Stimulated activated effector memory CD8-positive, alpha-beta T cell treated with anti-CD3 and anti-CD28 coated beads, Interleukin-12 subunit alpha, Interleukin-12 subunit beta, amount 100 ng/mL, for 72 hours (primary cell): ENCODE results near the gene TMIGD3.
A peak's percentile ranks its signal among the peaks of the same experiment; 100 is the strongest.

Source experiments
- ATAC-seq: fragments of 150-1000 bp; cut with Tn5 transposase; 2 replicates; pipeline ENCODE4 v1.10.0; 2021
- DNase-seq, 2 donors: peaks; one replicate each; pipeline ENCODE4 v3.0.0; 2021 to 2022; ENCODE audit warnings: low spot score in 2 of 2
- H3K27ac Mint-ChIP-seq: one replicate; pipeline ENCODE4 v1.8.0; 2022; ENCODE audit warnings: mild to moderate bottlenecking, mixed read lengths
- H3K36me3 Mint-ChIP-seq: one replicate; pipeline ENCODE4 v1.8.0; 2022; ENCODE audit warnings: mild to moderate bottlenecking, mixed read lengths
- H3K4me1 Mint-ChIP-seq: one replicate; pipeline ENCODE4 v1.8.0; 2022; ENCODE audit warnings: mixed read lengths
- H3K4me3 Mint-ChIP-seq: one replicate; pipeline ENCODE4 v1.8.0; 2022; ENCODE audit warnings: mild to moderate bottlenecking, mixed read lengths
- H3K9me3 Mint-ChIP-seq: one replicate; pipeline ENCODE4 v1.8.0; 2022; ENCODE audit warnings: mixed read lengths

The TMIGD3 gene

GRCh38 chr1:111513410-111514020 is 10.1 kb upstream of the TMIGD3 start:
- H3K4me3 Mint-ChIP-seq, result no peak overlapping the region
- H3K4me1 Mint-ChIP-seq, result peaks cover 52% of the 10 kb centered on the region
- no peak for ATAC-seq
- DNase-seq, result no peak
- no peaks in the 10 kb centered on the region for H3K9me3 Mint-ChIP-seq
- H3K27ac Mint-ChIP-seq, result no peak overlapping the region
- H3K36me3 Mint-ChIP-seq, result no peaks in the 10 kb centered on the region

- peaks cover 58% of the 10 kb centered on the region for H3K4me1 Mint-ChIP-seq
- H3K9me3 Mint-ChIP-seq, result no peaks in the 10 kb centered on the region
- H3K4me3 Mint-ChIP-seq, result no peak overlapping the region
- DNase-seq, result no peak
- no peak for ATAC-seq
- H3K27ac Mint-ChIP-seq, result no peak overlapping the region
- no peaks in the 10 kb centered on the region for H3K36me3 Mint-ChIP-seq
Measured at GRCh38 chr1:111512931-111513330, 9.5 kb upstream of the TMIGD3 start.

DNA sequence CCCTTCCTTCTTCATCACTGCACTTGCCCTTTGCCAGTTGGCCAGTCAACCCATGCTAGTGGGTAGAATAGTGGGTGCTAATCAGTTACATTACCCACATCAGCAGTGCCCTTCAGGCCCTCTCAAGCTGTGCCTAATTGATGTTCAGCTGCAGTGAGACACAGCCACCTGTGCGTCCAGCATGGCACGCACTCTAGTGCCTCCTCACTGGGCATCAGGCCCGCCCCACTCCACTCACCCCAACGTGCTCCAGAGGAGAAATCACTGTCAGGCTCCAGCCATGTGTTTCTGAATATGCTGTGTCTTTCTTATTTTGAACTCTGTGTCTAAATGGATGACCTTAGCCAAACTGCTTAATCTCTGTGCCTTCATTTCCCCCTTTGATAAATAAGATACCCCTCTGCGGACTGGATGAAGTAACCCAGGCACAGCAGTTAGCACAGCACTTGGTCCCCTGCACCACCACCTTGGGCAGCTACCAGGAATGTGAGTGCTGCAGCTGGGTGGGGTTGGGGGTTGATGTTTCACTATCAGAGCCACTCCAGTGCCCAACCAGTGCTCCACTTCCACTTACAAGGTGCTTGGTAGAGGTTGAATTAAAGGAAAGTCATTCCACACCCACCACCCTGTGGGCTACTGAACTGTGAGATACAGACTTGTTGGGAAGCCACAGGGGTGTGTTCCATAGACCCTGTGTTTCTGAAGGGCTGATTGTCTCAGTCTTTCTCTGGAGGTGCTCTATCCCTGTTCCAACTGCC is 8.9 kb upstream of the TMIGD3 start:
- DNase-seq (no peak), ATAC-seq (no peak)
- H3K27ac Mint-ChIP-seq, result no peak overlapping the region
- H3K9me3 Mint-ChIP-seq, result no peaks in the 10 kb centered on the region
- H3K4me1 Mint-ChIP-seq, result peaks cover 53% of the 10 kb centered on the region
- no peaks in the 10 kb centered on the region for H3K36me3 Mint-ChIP-seq
- no peak overlapping the region for H3K4me3 Mint-ChIP-seq

DNA sequence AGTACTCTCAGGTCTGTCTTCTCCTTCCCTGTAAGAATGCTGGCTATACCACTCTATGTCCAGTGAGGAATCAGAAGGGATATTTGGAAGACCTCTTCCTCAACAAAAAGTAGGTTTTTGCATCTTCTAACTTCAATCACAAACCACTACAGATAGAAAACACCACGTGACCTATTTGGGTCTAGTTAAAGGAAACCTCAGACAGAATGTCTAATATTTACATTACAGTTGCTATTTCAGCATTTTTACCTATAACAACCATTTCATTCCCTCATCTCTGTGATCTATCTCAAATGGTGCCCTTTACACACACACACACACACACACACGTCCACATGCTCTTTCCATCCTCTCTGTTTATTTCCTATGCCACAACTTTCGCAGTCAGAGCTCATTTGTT is 7.9 kb upstream of the TMIGD3 start:
- Mint-ChIP-seq H3K4me3 (no peak overlapping the region), H3K9me3 (no peaks in the 10 kb centered on the region), H3K27ac (no peak overlapping the region), H3K36me3 (no peaks in the 10 kb centered on the region), H3K4me1 (peaks cover 48% of the 10 kb centered on the region)
- ATAC-seq (no peak), DNase-seq (no peak)

DNA sequence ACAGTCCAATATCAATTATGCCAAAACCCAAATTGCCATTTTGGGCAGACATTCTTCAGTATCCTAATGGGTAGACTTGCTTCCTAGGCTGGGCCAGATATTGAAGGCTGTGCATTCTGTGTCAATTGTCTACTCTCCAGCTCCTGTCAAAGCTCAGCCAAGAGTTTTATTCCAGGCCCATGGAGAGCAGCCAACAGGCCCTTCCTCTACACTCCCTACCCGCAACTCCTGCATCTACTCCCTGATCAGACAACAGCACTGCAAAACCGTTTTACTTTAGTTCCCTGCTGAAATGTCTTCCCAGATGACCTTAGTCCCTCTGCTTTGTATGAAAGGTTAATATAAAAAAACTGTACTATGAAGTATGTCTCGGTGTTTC is 6.6 kb upstream of the TMIGD3 start:
- ATAC-seq, result no peak
- Mint-ChIP-seq H3K27ac (no peak overlapping the region), H3K4me1 (peaks cover 49% of the 10 kb centered on the region), H3K9me3 (no peaks in the 10 kb centered on the region), H3K36me3 (no peaks in the 10 kb centered on the region), H3K4me3 (no peak overlapping the region)
- DNase-seq, result no peak

DNA sequence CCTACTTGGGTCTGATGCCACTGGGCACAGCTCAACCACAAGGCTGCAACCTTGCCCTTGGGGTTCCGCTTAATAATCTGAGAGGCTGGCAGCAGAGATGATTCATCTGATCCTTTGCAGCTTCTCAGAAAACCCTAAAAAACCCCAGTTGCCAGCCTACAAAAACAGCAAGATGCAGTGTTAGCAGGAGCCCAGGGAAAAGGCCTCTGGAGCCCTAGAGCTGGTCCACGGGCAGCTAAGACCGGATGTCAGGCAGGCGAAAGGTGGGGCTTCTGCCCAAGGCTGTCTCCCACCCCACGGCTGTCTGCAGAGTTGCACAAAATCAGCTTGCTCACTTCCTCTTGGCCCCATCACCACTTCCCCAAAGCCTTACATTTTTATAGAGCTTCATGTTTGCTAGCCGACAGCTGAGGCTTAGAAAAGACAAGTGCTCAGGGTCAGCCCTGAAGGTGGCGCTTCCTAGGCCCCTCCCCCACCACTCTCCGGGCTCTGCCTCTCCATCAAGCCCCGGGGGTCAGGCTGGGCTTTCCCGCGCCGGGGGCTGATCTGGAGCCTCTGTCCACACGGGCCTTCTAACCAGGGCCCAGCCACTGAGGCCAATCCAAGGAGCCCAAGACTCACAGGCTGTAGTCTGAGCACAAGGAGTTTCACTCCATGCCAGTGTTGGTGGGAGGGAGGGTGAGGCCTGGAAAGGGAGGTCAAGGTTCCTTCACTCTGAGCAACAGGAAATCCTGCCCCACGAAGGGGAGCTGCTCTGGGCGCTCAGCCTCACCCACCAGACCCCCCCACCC is 4.2 kb upstream of the TMIGD3 start:
- H3K9me3 Mint-ChIP-seq, result no peaks in the 10 kb centered on the region
- H3K27ac Mint-ChIP-seq, result no peak overlapping the region
- peaks cover 43% of the 10 kb centered on the region for H3K4me1 Mint-ChIP-seq
- DNase-seq (peak; percentile 50 to 87), ATAC-seq (peak; percentile 85)
- no peaks in the 10 kb centered on the region for H3K36me3 Mint-ChIP-seq
- peak overlapping the region; percentile 68 for H3K4me3 Mint-ChIP-seq

DNA sequence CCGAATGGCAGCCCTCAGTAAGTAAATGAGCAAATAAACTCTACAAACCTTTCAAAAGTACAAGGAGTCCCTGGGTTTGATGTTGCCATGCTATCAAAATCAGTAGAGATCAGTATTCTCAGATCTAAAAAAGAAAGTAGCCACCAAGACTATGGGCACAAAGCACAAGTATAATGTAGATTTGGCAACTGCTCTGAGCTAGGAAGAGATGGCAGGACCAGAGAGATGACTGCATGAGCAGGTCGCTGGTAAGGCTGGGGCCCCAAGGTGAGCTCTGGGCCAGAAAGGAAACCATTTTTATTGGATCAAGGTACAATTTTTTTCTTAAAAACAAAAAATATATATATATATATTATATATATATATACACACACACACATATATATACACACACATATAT is 3.1 kb upstream of the TMIGD3 start:
- peak overlapping the region; percentile 3 for H3K4me3 Mint-ChIP-seq
- DNase-seq, result no peak
- H3K27ac Mint-ChIP-seq, result peak overlapping the region; percentile 48
- ATAC-seq, result no peak
- no peaks in the 10 kb centered on the region for H3K36me3 Mint-ChIP-seq
- H3K9me3 Mint-ChIP-seq, result no peaks in the 10 kb centered on the region
- H3K4me1 Mint-ChIP-seq, result peaks cover 43% of the 10 kb centered on the region

DNA sequence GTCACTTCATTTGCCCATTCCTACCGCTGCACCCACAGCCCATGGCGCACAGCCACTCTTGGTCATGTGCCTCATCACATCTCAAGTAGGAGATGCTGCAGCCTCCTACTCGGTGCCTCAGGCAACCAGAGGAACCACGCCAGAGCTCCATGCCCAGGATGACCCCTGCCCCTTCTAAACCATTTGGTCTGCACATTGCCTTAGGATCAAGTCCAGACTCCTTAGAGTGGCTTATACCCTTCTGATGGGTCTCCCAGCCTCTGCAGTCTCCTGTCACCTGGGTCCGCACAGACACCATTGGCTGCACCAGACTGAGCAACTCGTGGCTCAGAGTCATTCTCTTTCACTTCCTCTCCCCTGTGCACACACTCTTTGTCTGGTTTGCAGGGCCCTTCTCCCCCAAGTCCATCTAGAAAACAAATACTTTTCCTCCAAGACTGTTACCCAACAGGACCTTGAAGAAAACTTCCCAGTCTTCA is 2.2 kb upstream of the TMIGD3 start:
- H3K36me3 Mint-ChIP-seq, result no peaks in the 10 kb centered on the region
- peak overlapping the region; percentile 3 for H3K4me3 Mint-ChIP-seq
- ATAC-seq, result no peak
- H3K27ac Mint-ChIP-seq, result peak overlapping the region; percentile 48
- H3K9me3 Mint-ChIP-seq, result no peaks in the 10 kb centered on the region
- peaks cover 43% of the 10 kb centered on the region for H3K4me1 Mint-ChIP-seq
- peak in 1 of 2 donors; percentile 54 for DNase-seq

GRCh38 chr1:111504097-111504496 is 664 bp upstream of the TMIGD3 start:
- H3K36me3 Mint-ChIP-seq, result no peaks in the 10 kb centered on the region
- no peak for DNase-seq
- no peak overlapping the region for H3K4me3 Mint-ChIP-seq
- H3K9me3 Mint-ChIP-seq, result no peaks in the 10 kb centered on the region
- H3K4me1 Mint-ChIP-seq, result peaks cover 36% of the 10 kb centered on the region
- ATAC-seq, result no peak
- H3K27ac Mint-ChIP-seq, result peak overlapping the region; percentile 29

- no peak overlapping the region for H3K4me3 Mint-ChIP-seq
- H3K27ac Mint-ChIP-seq, result no peak overlapping the region
- DNase-seq, result no peak
- H3K36me3 Mint-ChIP-seq, result no peaks in the 10 kb centered on the region
- no peak for ATAC-seq
- peaks cover 1% of the 10 kb centered on the region for H3K9me3 Mint-ChIP-seq
- peaks cover 33% of the 10 kb centered on the region for H3K4me1 Mint-ChIP-seq
Measured at GRCh38 chr1:111501645-111502044, 1.8 kb downstream of the TMIGD3 start.

GRCh38 chr1:111499026-111499785 is 4.2 kb downstream of the TMIGD3 start:
- no peak overlapping the region for H3K4me3 Mint-ChIP-seq
- no peak overlapping the region for H3K27ac Mint-ChIP-seq
- no peak for DNase-seq
- peaks cover 6% of the 10 kb centered on the region for H3K9me3 Mint-ChIP-seq
- no peaks in the 10 kb centered on the region for H3K36me3 Mint-ChIP-seq
- H3K4me1 Mint-ChIP-seq, result peaks cover 31% of the 10 kb centered on the region
- ATAC-seq, result no peak

DNA sequence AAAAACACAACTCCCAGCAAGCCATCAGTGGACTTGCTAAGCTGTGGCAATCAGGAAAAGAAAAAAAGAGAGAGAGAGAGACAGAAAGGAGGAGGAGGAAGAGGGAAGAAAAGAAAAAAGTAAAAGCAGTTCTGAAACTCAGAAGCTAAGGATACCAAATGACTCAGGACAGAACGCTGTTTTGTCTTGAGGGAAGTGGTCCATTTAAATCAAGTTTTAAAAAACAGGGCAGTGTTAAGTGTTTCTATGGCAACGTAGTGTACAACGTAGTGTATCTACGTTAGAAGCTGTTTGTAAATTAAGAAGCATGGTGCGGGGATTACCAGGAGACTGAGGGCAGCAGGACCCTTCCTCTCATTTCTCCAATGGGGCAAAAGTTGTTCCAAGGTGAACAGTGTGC is 5.8 kb downstream of the TMIGD3 start:
- H3K27ac Mint-ChIP-seq, result no peak overlapping the region
- no peak overlapping the region for H3K4me3 Mint-ChIP-seq
- peaks cover 21% of the 10 kb centered on the region for H3K4me1 Mint-ChIP-seq
- peaks cover 6% of the 10 kb centered on the region for H3K9me3 Mint-ChIP-seq
- peak; percentile 45 for ATAC-seq
- no peaks in the 10 kb centered on the region for H3K36me3 Mint-ChIP-seq
- DNase-seq, result no peak

DNA sequence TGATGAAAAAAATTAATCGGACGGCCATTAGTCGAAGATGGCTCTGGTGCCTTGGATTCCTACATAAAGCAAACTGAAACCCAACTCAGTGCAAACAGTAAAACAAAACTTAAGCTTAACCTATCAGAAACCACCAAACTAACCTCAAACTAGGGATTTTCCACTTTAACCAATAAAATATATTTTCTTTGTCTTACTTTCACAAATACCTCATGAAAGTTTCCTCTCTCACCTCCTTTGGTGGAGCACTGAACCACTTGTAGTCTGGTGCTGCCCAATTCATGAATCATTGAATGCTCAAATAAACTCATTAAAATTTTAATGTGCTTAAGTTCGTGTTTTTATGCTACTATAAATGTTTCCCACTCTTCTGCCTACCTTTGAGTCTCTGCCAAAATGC is 7.0 kb downstream of the TMIGD3 start:
- peak; percentile 79 for ATAC-seq
- H3K27ac Mint-ChIP-seq, result no peak overlapping the region
- H3K9me3 Mint-ChIP-seq, result peaks cover 6% of the 10 kb centered on the region
- H3K36me3 Mint-ChIP-seq, result no peaks in the 10 kb centered on the region
- H3K4me3 Mint-ChIP-seq, result no peak overlapping the region
- peaks cover 21% of the 10 kb centered on the region for H3K4me1 Mint-ChIP-seq
- DNase-seq, result no peak

GRCh38 chr1:111491070-111491469 is 12.4 kb downstream of the TMIGD3 start:
- H3K9me3 Mint-ChIP-seq, result peaks cover 2% of the 10 kb centered on the region
- H3K4me3 Mint-ChIP-seq, result no peak overlapping the region
- H3K27ac Mint-ChIP-seq, result no peak overlapping the region
- H3K36me3 Mint-ChIP-seq, result no peaks in the 10 kb centered on the region
- peaks cover 6% of the 10 kb centered on the region for H3K4me1 Mint-ChIP-seq
- no peak for ATAC-seq
- no peak for DNase-seq

GRCh38 chr1:111490220-111490619 is 13.2 kb downstream of the TMIGD3 start:
- ATAC-seq (no peak), DNase-seq (no peak)
- Mint-ChIP-seq H3K27ac (no peak overlapping the region), H3K4me3 (no peak overlapping the region), H3K36me3 (no peaks in the 10 kb centered on the region), H3K9me3 (no peaks in the 10 kb centered on the region), H3K4me1 (no peaks in the 10 kb centered on the region)
